Measurements from ENCODE around the gene LGALS12.

The LGALS12 gene

GRCh38 chr11:63504933-63505586, 824 bp upstream of the LGALS12 start:
- DNase-seq: no peak
- no peak for TF ChIP-seq CTCF (IDR thresholded peaks at IDR 0.05; ENCODE audit: low read depth, low read length)
- Histone ChIP-seq H3K36me3 (no peaks in the 10 kb centered on the region), H3K27me3 (ENCODE audit: insufficient read depth, low read depth, severe bottlenecking) (peaks cover 24% of the 10 kb centered on the region), H3K4me3 (ENCODE audit: low read depth, low read length) (no peak overlapping the region), H3K27ac (no peak overlapping the region), H3K9me3 (ENCODE audit: severe bottlenecking) (peaks cover 6% of the 10 kb centered on the region)

GRCh38 chr11:63506876-63507275, 992 bp downstream of the LGALS12 start:
- Histone ChIP-seq H3K27ac (no peak overlapping the region), H3K9me3 (ENCODE audit: severe bottlenecking) (no peaks in the 10 kb centered on the region), H3K27me3 (ENCODE audit: insufficient read depth, low read depth, severe bottlenecking) (peaks cover 24% of the 10 kb centered on the region), H3K36me3 (no peaks in the 10 kb centered on the region), H3K4me3 (ENCODE audit: low read depth, low read length) (no peak overlapping the region)
- TF ChIP-seq CTCF (IDR thresholded peaks at IDR 0.05; ENCODE audit: low read depth, low read length): no peak
- DNase-seq: no peak

GRCh38 chr11:63507511-63507910, 1.6 kb downstream of the LGALS12 start:
- no peak for DNase-seq
- H3K27ac ChIP-seq: no peak overlapping the region
- H3K36me3 ChIP-seq: no peaks in the 10 kb centered on the region
- no peak overlapping the region for H3K4me3 ChIP-seq (ENCODE audit: low read depth, low read length)
- no peak for TF ChIP-seq CTCF (IDR thresholded peaks at IDR 0.05; ENCODE audit: low read depth, low read length)
- peaks cover 24% of the 10 kb centered on the region for H3K27me3 ChIP-seq (ENCODE audit: insufficient read depth, low read depth, severe bottlenecking)
- H3K9me3 ChIP-seq (ENCODE audit: severe bottlenecking): no peaks in the 10 kb centered on the region

- no peak overlapping the region for H3K4me3 ChIP-seq (ENCODE audit: low read depth, low read length)
- H3K27me3 ChIP-seq (ENCODE audit: insufficient read depth, low read depth, severe bottlenecking): peaks cover 24% of the 10 kb centered on the region
- no peaks in the 10 kb centered on the region for H3K36me3 ChIP-seq
- DNase-seq: peak; percentile 46
- TF ChIP-seq CTCF (IDR thresholded peaks at IDR 0.05; ENCODE audit: low read depth, low read length): peak; percentile 71
- H3K9me3 ChIP-seq (ENCODE audit: severe bottlenecking): no peaks in the 10 kb centered on the region
- no peak overlapping the region for H3K27ac ChIP-seq
Measured at GRCh38 chr11:63508009-63508408, 2.1 kb downstream of the LGALS12 start.

GRCh38 chr11:63508745-63509144, 2.9 kb downstream of the LGALS12 start:
- DNase-seq: no peak
- Histone ChIP-seq H3K27me3 (ENCODE audit: insufficient read depth, low read depth, severe bottlenecking) (peaks cover 24% of the 10 kb centered on the region), H3K4me3 (ENCODE audit: low read depth, low read length) (no peak overlapping the region), H3K9me3 (ENCODE audit: severe bottlenecking) (no peaks in the 10 kb centered on the region), H3K36me3 (no peaks in the 10 kb centered on the region), H3K27ac (no peak overlapping the region)
- TF ChIP-seq CTCF (IDR thresholded peaks at IDR 0.05; ENCODE audit: low read depth, low read length): no peak
